Osteocyte (in vitro differentiated cells): ENCODE data around the gene OSBPL2. TPM values are rescaled to one million over a fixed set of nuclear protein-coding genes. Genes with fewer than 3 reads are reported as not detected.

Experiments
- DNase-seq: peaks from one replicate; pipeline ENCODE4 v3.0.0; 2021; ENCODE audit warnings: mixed read lengths; ENCODE audit not compliant: unreplicated experiment; ENCODE audit errors: extremely low spot score
- H3K27ac Mint-ChIP-seq: one replicate; pipeline ENCODE4 v1.8.0; 2021; ENCODE audit warnings: mild to moderate bottlenecking, mixed read lengths; ENCODE audit not compliant: unreplicated experiment
- H3K27me3 Mint-ChIP-seq: one replicate; pipeline ENCODE4 v1.8.0; 2021; ENCODE audit warnings: mixed read lengths; ENCODE audit not compliant: unreplicated experiment
- H3K36me3 Mint-ChIP-seq: one replicate; pipeline ENCODE4 v1.8.0; 2021; ENCODE audit warnings: mixed read lengths; ENCODE audit not compliant: unreplicated experiment
- H3K4me1 Mint-ChIP-seq: one replicate; pipeline ENCODE4 v1.8.0; 2021; ENCODE audit warnings: mixed read lengths; ENCODE audit not compliant: unreplicated experiment
- H3K4me3 Mint-ChIP-seq: one replicate; pipeline ENCODE4 v1.8.0; 2021; ENCODE audit warnings: mild to moderate bottlenecking, moderate library complexity, mixed read lengths; ENCODE audit not compliant: unreplicated experiment
- H3K9me3 Mint-ChIP-seq: one replicate; pipeline ENCODE4 v1.8.0; 2021; ENCODE audit warnings: mixed read lengths; ENCODE audit not compliant: unreplicated experiment
- total RNA-seq: library from RNA; stranded (reverse); gene quantifications from 2 replicates; pipeline ENCODE4 v1.2.1, GENCODE V29; 2021
- TF ChIP-seq, protein P1 (sequence below): fragments of 200-600 bp; sonication (generic); IDR thresholded peaks from 2 replicates; pipeline ENCODE4 v1.5.0; 2021; ENCODE audit warnings: antibody characterized with exemption, mild to moderate bottlenecking, moderate library complexity

OSBPL2 gene
- total RNA-seq, 1 donor from 2014 or later: 46.3 TPM

DNA sequence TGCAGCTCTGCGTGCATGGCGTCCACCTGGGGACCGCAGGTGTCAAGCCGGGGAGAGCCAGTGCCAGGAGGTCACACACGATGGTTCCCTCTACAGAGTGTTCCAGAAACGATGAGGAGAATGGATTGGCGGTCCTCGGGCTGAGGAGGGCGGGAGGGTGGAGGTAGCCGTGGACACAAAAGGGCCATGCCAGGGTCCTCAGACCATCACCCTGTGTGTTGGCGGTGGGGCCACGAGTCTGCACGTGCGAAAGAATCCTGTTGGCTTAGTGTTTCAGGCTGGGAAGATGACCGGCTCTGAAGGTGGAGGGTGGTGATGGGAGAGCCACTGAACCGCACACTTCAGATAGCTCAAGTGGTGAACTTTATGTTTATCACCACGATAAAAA is 31.9 kb upstream of the OSBPL2 start:
- Mint-ChIP-seq H3K27me3 (no peaks in the 10 kb centered on the region), H3K4me3 (no peak overlapping the region)
- TF ChIP-seq, protein P1, sequence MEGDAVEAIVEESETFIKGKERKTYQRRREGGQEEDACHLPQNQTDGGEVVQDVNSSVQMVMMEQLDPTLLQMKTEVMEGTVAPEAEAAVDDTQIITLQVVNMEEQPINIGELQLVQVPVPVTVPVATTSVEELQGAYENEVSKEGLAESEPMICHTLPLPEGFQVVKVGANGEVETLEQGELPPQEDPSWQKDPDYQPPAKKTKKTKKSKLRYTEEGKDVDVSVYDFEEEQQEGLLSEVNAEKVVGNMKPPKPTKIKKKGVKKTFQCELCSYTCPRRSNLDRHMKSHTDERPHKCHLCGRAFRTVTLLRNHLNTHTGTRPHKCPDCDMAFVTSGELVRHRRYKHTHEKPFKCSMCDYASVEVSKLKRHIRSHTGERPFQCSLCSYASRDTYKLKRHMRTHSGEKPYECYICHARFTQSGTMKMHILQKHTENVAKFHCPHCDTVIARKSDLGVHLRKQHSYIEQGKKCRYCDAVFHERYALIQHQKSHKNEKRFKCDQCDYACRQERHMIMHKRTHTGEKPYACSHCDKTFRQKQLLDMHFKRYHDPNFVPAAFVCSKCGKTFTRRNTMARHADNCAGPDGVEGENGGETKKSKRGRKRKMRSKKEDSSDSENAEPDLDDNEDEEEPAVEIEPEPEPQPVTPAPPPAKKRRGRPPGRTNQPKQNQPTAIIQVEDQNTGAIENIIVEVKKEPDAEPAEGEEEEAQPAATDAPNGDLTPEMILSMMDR: no peak

DNA sequence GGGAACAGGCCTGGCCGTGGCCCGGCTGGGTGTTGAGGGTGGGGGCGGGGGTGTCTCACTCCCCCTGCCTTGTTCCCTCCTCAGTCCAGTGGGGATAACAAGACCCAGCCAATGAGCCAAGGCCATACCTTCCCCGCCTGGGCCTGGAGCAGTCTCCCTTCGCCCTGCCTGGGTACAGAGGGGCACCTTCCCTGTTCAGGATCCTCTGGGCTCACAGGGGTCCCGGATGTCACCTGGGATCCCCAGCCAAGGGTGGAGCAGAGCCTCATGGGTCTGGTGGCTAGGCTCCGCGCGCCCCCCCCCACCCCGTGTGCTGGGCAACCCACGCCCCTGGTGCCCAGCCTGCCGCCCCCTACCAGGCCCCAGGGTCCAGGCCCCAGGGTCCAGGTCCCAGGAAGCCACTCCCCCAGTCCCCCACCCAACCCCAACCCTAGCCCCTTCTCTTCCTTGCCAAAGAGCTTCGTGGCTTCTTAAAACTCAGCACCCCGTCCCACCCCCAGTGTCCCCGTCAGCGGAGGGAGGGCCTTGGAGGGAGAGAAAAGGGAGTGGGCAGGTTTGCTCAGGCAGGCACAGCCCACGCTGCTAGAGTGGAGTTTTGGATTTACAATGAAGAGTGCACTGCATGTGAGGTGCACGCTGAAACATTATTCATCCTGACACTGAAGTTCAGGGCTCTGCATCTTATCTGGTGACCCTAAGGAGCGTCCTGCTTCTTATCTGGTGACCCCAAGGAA is 30.1 kb upstream of the OSBPL2 start:
- Mint-ChIP-seq H3K9me3 (no peaks in the 10 kb centered on the region), H3K27me3 (peaks cover 2% of the 10 kb centered on the region), H3K27ac (no peak overlapping the region), H3K36me3 (no peaks in the 10 kb centered on the region), H3K4me1 (peaks cover 12% of the 10 kb centered on the region), H3K4me3 (no peak overlapping the region)
- TF ChIP-seq, protein P1: no peak
- DNase-seq: no peak

More for the DNA sequence above, 31.9 kb upstream of the OSBPL2 start:
- Mint-ChIP-seq H3K36me3 (peaks cover 3% of the 10 kb centered on the region), H3K27ac (no peak overlapping the region), H3K4me1 (peaks cover 28% of the 10 kb centered on the region), H3K9me3 (no peaks in the 10 kb centered on the region)
- no peak for DNase-seq

DNA sequence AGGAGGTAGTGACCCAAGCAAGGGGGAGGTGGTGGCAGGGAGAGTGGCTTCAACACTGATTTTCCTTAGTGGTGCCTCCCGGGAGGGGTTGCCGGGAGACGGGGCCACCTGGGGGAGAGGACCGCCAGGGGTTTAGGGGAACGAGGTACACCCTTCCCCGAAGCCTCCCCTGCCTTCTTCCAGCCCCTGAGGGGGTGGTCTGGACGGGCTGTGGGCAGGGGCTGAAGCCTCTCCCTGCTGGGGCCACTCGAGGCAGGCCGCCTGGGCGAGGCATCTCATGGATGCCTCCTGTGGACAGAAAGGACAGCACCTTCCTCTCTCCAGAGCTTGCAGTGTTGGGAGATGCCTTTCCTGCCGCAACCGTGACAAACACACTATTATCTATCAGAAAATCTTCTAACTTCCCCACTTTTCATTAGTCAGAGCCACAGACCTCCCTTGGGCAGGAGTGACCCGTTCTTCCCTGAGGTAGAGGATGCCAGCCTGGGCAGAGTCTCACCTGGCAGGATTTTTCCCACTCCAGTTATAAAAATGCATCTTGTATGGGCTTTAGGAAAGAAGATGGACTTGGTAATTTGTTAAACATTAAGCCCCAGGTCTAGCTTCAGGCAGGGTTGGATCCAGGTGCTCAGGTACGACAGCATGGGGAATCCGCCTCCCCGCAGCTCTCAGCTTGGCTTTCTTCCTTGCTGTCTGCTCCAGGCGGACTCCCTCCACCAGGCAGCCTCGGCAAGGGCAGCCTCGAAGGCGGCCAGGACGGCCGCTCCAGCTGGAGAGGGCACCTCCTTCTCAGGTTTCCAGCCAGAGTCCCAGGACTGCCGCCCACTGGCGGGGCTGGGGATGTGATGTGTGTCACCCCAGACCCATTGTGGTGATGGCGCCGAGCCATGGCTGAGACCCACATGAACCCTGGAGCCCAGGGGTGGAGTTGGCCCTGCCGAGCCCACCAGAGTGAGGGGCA is 29.2 kb upstream of the OSBPL2 start:
- no peak for DNase-seq
- Mint-ChIP-seq H3K4me1 (peaks cover 7% of the 10 kb centered on the region), H3K27ac (no peak overlapping the region), H3K36me3 (no peaks in the 10 kb centered on the region), H3K4me3 (no peak overlapping the region), H3K9me3 (no peaks in the 10 kb centered on the region), H3K27me3 (peaks cover 2% of the 10 kb centered on the region)
- TF ChIP-seq, protein P1: no peak

DNA sequence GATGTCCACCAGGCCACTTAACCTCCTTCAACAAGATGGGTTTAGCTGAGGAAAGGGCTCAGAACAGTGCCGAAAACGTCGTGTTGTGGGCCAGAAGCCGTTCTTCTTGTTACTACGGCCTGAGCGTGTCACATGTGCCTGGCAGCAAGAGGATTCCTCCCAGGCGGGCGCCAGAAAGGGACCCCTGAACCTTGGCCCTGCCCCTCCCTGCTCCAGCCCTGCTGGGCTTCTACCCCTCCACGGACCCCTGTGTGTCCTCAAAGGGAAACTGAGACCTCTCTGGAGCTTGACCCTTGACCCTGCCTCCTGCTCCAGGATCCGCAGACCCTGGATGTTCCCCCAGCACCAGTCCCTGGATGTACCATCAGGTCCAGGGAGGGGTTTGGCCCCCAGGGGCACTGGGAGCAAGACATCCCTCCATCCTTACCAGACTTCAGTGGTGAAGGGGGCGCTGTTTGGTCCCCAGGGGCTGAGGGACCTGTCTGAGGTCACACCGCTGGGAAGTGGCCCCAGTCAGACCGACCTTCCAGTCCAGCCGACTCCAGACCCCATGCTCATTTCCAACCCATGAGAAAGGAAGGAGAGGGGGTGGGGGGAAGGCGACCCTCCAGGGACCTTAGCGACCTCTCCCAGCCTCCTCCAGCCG is 28.3 kb upstream of the OSBPL2 start:
- H3K27me3 Mint-ChIP-seq: peaks cover 8% of the 10 kb centered on the region
- H3K9me3 Mint-ChIP-seq: no peaks in the 10 kb centered on the region
- TF ChIP-seq, protein P1: no peak
- DNase-seq: no peak
- no peaks in the 10 kb centered on the region for H3K36me3 Mint-ChIP-seq
- H3K4me3 Mint-ChIP-seq: no peak overlapping the region
- peaks cover 7% of the 10 kb centered on the region for H3K4me1 Mint-ChIP-seq
- H3K27ac Mint-ChIP-seq: no peak overlapping the region
